Adrenal gland (tissue), 5 donors: ENCODE data around the gene VWA2.

ENCODE experiments used
- CTCF ChIP-seq, 6 experiments: fragments of 450-650 bp in 4 of 6; fragments of 200-600 bp in 2 of 6; sonication (generic) in 1 of 6; IDR thresholded peaks; 1 replicate in 5 of 6; 2 replicates in 1 of 6; pipeline versions ENCODE4 v1.5.1 to v1.8.0; 2016 to 2021; ENCODE audit warnings: antibody characterized with exemption in 6 of 6, mild to moderate bottlenecking in 2 of 6, moderate library complexity in 1 of 6
- POLR2A ChIP-seq, 2 donors: fragments of 450-650 bp; IDR thresholded peaks; one replicate each; pipeline ENCODE4 v1.6.1; 2017; ENCODE audit warnings: antibody characterized with exemption in 2 of 2, mild to moderate bottlenecking in 2 of 2, moderate library complexity in 1 of 2
- donor health status: DM: no; HTN: no; CAD: no.

DNA sequence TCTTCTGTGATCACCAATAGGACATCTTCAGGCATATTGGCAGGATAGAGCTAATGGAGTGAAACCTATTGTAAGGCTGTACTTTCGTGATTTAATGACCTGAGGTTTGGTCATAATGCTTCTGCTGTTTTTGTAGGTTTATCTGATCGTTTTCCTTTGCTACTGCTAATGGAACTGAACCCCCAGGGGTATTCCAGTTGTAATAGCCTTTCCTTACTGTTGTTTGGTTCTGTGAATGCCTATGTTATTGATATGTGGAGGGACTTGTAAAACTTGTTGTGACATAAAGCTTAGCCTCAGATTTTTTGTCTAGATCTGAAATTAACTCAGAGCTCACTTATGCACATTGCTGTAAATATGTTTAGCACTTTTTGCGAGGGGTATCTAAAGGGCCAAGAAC lies 10.9 kb upstream of the VWA2 start:
- TF ChIP-seq CTCF (IDR thresholded peaks at IDR 0.05) (no peak), POLR2A (IDR thresholded peaks at IDR 0.05) (no peak)
